HG02610 (cell line): ENCODE measurements around the gene AGAP3.

Experiments used
- ATAC-seq: cut with Tn5 transposase; IDR thresholded peaks from one replicate; pipeline ENCODE4 v1.9.1; 2021; ENCODE audit warnings: mild to moderate bottlenecking, moderate library complexity; ENCODE audit not compliant: unreplicated experiment

The AGAP3 gene

DNA sequence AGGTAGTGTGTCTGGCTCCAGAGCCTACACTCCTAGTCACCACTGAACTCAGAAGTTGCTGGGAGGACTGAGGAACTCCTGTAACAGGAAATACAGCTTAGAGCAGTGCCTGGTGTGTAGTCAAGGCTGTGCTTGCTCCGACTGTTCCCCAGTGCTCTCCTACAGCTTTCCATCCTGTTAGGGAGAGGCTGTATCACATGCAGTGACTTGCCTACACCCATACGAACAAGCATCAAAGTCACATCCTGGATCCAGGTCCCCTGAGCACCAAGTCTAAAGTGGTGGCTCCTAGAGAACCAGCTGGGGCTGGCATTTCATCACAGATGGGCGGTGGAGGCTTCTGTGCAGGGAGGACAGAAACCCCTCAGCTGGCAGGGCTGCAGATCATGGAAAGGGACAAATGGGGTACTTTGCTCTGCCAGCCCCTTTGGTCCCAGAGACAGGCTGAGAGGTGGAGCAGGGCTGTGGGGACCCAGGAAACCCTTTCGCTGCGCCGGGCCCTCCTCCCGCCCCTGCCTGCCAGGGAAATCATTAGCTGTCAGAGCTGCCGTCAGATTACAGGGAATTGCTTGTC, 93.1 kb downstream of the AGAP3 start:
- ATAC-seq = no peak

DNA sequence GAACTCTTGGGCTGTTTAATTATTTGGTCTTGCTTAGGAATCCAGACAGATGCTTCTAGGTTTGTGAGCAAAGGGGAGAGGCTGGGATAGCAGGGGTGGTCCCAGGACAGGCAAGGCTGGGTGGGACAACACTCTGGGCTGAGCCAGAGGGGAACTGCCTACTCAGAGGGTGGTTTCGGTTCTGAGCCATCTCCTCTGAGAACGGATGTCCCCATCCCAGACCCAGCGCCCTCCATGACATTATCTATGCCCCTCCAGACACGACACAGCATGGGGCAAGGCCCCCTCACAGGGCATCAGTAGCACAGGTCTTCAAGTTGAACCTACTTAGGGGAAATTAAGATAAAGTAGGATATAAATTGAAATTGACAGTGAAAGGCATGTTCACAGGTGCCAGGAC, 93.7 kb downstream of the AGAP3 start:
- no peak for ATAC-seq

DNA sequence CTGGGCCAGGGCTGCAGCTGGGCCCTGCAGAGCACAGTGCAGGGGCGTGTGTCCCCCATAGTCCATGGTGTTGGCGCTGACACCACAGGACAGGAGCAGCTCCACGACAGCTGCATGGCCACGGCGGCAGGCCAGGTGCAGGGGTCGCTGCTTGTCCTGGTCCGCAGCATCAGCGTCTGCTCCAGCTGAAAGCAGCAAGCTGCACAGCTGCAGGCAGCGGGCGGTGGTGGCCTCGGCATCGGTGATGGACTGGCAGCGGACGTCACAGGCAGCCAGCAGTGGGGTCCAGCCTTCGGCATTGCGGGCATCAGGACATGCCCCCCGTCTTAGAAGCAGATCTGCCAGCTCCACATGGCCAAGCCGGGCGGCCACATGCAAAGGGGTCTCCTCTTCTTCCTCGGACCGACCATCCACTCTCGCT, 94.7 kb downstream of the AGAP3 start:
- no peak for ATAC-seq

DNA sequence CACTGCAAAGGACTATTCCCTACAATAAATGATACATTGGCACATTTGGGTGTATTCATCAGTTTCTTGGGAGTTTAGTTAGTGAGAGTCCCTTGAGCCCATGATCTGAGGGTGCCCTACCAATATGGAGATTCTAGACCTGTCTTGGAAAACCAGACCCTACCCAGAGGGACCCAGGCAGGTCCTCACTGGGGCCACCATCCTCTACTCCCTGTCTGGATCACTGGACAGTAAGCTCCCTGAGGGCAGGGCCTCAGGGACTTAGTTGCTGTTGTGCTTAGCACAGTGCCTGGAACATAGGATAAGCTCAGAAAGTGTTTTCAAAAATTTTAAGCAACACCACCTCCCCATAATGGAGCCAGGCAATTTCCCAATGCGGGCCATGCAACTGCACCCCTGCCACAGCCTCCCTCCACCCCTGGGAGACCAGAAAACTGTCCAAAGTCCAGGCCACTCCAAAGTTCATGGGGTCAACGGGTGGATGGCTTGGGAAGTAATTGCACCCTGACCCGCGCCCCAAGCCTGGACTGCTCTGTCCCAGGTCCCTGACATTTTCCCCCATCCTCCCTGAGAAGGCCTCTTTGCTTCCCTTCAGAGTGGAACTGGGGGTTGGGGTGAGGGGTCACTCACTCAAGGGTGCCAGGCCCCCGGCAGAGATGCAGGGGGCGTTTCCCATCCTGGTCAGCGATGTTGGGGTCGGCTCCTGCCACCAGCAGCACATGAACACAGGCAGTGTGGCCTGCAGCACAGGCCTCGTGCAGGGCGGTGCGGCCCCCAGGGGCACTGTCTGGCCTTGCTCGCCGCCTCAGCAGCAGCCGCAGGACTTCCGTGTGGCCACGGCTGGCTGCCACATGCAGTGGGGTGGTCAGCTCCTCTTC, 99.7 kb downstream of the AGAP3 start:
- ATAC-seq = no peak

DNA sequence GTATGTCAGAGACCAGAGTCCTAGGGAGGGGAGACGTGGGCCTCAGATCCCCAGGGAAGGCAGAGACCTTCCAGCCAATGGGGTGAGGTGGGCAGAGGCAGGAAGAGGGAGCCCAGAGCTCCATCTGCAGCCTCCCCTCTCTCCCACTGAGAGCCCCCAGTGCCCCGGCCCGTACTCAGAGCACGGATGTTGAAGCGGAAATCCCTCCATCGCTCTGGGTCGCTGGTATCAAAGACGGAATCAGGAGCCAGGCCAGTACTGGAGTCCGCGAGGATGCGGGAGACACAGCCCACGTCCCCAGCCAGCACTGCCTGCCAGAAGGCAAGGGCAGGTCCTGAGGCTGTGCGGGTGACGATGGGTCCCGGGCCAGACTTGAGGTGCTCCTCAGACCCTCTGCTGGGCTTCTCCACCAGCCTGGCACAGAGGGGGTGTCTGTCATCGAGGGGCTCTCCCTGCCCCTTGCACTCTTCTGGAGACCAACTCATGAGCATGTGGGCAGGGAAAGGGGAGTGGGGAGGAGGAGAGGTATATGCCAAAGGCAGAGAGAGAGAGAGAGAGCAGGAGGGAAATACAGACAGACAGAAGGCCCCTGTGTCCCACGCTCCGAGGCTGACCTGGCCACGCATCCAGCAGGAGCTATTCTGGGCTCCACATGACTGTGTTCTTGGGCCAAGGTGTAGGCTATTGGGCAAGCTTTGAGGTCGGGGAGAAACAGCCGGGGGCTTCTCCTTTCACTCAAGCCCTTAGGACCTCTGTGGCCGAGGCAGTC, 100.5 kb downstream of the AGAP3 start, which contains the start of gene ASB10:
Gene ASB10 (minus strand): TSS at position 611 of the 769 bp plus-strand sequence. CDS start 120 bp downstream, at position 491.
- ATAC-seq = no peak

DNA sequence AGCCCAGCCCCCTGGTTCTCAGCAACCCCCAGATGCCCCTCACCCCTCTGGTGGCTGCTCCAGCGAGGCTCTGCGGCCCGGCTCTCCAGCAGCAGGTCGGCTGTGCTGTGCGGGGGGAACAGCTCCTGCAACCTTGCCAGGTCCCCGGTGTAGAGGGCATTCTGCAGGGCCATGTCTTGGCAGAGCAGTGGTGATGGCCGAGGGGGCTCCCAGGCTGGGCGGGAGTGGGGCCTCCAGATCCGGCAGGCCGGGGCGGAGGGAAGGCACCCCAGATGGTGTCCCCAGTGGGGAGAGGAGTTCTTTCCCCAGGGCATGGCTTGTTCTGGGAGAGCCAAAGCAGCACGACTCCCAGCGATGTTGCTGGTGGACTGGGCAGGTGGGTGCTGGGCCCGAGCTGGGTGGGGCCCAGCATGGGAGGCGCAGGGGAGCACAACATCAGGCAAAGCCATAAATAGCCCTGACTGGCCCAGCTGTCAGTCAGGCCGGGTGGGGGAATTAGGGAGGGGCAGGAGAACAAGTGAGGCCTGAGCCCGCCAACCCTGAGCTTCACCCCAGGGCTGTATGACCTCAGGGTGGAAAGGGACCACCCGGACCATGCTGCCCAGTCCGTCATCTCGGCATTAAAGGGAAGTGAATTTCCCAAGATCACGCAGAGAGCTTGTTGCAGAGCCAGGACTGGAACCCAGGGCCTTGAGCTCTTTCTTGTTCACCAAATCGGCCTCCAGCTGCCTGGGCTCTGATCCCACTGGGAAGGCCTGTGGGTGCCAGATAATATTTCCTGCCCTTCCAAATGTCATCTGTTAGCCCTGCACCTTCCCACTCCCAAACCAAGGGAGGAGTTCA, 101.4 kb downstream of the AGAP3 start:
- no peak for ATAC-seq

DNA sequence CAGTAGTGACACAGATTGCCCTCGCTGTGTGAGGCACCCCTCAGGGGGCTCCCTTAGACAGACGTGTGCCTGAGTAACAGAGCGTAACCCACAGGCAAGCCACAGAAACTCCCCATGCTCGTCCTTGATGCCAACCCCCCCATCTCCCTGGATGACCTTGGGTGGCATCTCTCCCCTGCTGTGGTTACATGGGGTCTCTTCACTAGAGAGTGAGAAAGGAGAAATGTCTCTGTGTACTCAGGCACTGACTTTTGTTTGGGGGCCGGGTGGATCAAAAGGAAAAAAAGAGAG, 101.9 kb downstream of the AGAP3 start:
- no peak for ATAC-seq

DNA sequence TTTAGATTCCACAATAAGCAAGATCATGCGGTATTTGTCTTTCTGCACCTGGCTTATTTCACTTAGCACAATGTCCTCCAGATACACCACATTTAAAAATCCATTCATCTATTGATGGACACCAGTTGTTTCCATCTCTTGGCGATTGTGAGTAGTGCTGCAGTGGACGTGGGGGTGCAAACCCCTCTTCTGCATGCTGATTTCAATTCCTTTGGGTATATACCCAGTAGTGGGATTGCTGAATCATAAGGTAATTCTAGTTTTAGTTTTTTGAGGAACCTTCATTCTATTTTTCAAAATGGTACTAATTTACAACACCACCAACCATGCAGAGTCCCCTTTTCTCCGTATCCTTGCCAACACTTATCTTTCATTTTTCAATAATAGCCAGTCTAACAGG, 102.8 kb downstream of the AGAP3 start:
- ATAC-seq = no peak

DNA sequence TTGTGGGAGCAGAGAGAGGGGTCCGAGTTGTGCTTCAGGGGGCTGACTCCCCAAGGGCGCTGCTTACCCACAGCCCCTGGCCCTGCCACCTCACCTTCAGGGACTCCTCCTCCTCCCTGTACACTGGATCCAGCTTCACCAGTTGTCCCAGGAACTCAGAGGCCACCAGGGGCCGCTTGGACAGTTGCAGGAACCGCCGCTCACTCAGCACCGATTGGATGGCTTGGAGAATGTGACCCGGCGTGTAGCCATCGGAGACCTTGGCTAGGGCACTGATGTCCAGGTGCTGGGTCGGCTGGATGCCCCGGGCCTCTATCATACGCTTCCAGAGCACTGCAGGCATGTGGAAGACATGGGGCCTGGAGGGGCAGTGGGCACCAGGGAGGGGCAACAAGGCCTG, 105.3 kb downstream of the AGAP3 start:
- no peak for ATAC-seq

DNA sequence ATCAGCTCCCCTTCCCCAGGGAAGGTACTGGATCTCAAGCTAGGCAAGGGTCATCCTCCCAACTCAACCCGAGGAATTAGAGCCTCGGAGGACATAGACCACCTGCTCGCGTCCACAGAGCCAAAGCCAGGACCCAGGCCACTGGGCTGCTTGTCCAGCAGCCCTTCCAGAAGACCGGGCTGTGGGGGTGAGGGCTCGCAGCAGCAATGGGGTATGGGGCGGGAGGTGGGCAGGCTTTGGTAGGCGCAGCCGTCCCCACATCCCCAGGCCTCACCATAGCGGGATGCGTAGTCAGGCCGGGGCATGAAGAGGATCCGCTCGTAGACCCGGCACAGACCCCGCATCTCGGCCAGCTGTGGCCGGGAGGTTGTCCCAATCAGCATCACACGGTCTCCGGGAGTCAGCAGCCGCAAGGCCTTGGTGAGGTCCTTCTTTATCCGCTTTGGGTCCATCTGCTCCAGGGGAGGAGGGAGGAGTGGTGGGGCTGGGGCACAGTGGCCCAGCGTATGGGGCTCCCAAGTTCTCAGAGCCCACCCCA, 105.8 kb downstream of the AGAP3 start:
- no peak for ATAC-seq

DNA sequence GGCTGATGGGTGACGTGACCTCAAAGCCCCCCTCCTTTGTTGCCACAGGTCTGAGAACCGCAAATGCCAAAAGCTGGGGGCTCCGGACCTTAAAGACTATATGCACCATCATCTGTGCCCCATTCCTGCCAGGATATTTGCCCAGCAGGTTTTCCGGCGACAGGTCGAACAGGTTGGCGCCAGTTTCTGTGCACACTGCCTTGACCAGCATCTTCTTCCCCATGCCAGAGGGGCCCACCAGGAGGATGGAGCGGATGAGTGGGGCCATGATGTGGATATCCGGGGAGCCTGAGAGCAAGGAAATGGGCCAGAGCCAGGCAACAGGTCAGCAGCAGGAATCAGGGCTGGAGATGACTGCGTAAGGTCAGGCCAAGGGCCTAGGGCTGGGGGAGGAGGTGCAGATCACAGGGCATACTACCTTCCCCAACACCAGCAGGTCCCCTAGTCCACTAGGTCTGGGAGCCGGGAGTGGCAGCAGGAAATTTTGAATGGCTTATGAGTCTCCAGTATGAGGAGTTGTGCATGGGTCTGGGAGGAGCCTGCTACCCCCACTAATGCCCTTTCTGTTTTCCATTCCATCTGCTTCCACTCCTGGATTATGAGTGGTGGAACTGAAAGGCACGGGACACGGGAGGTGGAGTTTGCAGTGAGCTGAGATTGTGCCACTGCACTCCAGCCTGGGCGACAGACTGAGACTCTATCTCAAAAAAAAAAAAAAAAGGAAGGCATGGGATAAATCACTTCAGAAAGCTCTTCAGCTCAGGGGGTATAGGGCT, 107.1 kb downstream of the AGAP3 start:
- ATAC-seq = no peak
